HepG2 (cell line): Measurements from ENCODE around the gene BCAT1. TPM values are rescaled to one million over a fixed set of nuclear protein-coding genes. Genes with fewer than 3 reads are reported as not detected.

ENCODE experiments used
- ISL2 ChIP-seq: sonication (generic); formaldehyde crosslinking; IDR thresholded peaks from 2 replicates; pipeline ENCODE4 v1.5.0; 2020; ENCODE audit warnings: missing genetic modification reagents
- MAFG ChIP-seq: sonication (generic); formaldehyde crosslinking; IDR thresholded peaks from 2 replicates; pipeline ENCODE4 v1.5.1; 2020; ENCODE audit warnings: mild to moderate bottlenecking, missing genetic modification reagents
- MBD4 ChIP-seq: IDR thresholded peaks from 2 replicates; pipeline ENCODE4 v1.6.1; 2012; ENCODE audit warnings: low read length, inconsistent platforms, borderline replicate concordance
- NKX3-1 ChIP-seq: sonication (generic); formaldehyde crosslinking; IDR thresholded peaks from 2 replicates; pipeline ENCODE4 v1.5.0; 2020; ENCODE audit warnings: missing genetic modification reagents
- NR2F2 ChIP-seq: IDR thresholded peaks from 2 replicates; pipeline ENCODE4 v1.6.1; 2012; ENCODE audit warnings: low read depth, inconsistent platforms, borderline replicate concordance
- SNAI1 ChIP-seq: sonication (generic); formaldehyde crosslinking; IDR thresholded peaks from 2 replicates; pipeline ENCODE4 v1.5.0; 2020; ENCODE audit warnings: mild to moderate bottlenecking, missing genetic modification reagents, borderline replicate concordance
- SP2 ChIP-seq: sonication (generic); formaldehyde crosslinking; IDR thresholded peaks from 2 replicates; pipeline ENCODE4 v1.5.1; 2020; ENCODE audit warnings: mild to moderate bottlenecking, missing genetic modification reagents
- ZNF263 ChIP-seq: sonication (generic); formaldehyde crosslinking; IDR thresholded peaks from 2 replicates; pipeline ENCODE4 v1.4.0; 2020; ENCODE audit warnings: missing genetic modification reagents
- ZNF549 ChIP-seq: sonication (generic); formaldehyde crosslinking; IDR thresholded peaks from 2 replicates; pipeline ENCODE4 v1.5.0; 2020; ENCODE audit warnings: missing genetic modification reagents
- polyA plus RNA-seq, 8 experiments: library from polyadenylated mRNA; depleted of rRNA in 3 of 8; stranded (reverse) in 7 of 8; unstranded in 1 of 8; fragments of >200 nt; fragmentation: Illumina TruSeq in 4 of 8; extraction: Trizol in 4 of 8; gene quantifications; 2 replicates each; pipeline versions ENCODE4 v1.2.1 to v1.2.3, GENCODE V29; 2011 to 2016; ENCODE audit warnings: low read depth in 4 of 8, missing spikeins in 1 of 8, mixed read lengths in 1 of 8; ENCODE audit not compliant: insufficient read depth in 1 of 8
- total RNA-seq, 5 experiments: library from RNA; depleted of rRNA; stranded (reverse); fragments of >200 nt; fragmentation: Illumina TruSeq; extraction: Trizol; gene quantifications; 2 replicates each; pipeline ENCODE4 v1.2.3, GENCODE V29; 2016; ENCODE audit warnings: low read depth in 1 of 5
- TF ChIP-seq, protein P1 (sequence below): sonication (generic); formaldehyde crosslinking; IDR thresholded peaks from 2 replicates; pipeline ENCODE4 v1.4.0; 2020; ENCODE audit warnings: mild to moderate bottlenecking, missing genetic modification reagents
- TF ChIP-seq, protein P2 (sequence below): sonication (generic); formaldehyde crosslinking; IDR thresholded peaks from 2 replicates; pipeline ENCODE4 v1.8.0; 2022; ENCODE audit warnings: missing genetic modification reagents, mild to moderate bottlenecking, moderate library complexity, borderline replicate concordance
- TF ChIP-seq, protein P3 (sequence below): sonication (generic); formaldehyde crosslinking; IDR thresholded peaks from 2 replicates; pipeline ENCODE4 v1.4.0; 2020; ENCODE audit warnings: missing genetic modification reagents

Gene BCAT1
- total and polyA plus RNA-seq, 2 of the 13 experiments (the other 11 are each of a cell fraction or from before 2014, with no cell fraction given), result 8.0 to 75.5 TPM

DNA sequence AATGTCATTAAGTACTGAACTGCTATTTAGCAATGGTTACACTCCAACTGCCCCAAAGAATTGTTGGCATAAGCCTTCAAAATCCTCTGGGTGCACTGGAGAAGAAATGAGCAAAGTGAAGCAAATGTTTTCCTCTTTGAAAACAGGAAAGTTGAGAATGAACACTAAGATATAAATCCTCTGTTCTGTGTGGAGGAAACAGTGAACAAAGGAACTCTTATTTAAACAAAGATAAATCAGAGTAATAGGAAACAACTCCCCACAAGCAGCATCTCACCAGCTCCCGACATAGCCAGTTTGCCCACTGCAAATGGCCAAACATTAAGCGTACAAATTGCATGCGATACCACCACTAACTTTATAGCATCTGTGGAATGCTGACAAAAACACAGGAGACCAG, 54.0 kb downstream of the BCAT1 start (continued):
- TF ChIP-seq, protein P1, sequence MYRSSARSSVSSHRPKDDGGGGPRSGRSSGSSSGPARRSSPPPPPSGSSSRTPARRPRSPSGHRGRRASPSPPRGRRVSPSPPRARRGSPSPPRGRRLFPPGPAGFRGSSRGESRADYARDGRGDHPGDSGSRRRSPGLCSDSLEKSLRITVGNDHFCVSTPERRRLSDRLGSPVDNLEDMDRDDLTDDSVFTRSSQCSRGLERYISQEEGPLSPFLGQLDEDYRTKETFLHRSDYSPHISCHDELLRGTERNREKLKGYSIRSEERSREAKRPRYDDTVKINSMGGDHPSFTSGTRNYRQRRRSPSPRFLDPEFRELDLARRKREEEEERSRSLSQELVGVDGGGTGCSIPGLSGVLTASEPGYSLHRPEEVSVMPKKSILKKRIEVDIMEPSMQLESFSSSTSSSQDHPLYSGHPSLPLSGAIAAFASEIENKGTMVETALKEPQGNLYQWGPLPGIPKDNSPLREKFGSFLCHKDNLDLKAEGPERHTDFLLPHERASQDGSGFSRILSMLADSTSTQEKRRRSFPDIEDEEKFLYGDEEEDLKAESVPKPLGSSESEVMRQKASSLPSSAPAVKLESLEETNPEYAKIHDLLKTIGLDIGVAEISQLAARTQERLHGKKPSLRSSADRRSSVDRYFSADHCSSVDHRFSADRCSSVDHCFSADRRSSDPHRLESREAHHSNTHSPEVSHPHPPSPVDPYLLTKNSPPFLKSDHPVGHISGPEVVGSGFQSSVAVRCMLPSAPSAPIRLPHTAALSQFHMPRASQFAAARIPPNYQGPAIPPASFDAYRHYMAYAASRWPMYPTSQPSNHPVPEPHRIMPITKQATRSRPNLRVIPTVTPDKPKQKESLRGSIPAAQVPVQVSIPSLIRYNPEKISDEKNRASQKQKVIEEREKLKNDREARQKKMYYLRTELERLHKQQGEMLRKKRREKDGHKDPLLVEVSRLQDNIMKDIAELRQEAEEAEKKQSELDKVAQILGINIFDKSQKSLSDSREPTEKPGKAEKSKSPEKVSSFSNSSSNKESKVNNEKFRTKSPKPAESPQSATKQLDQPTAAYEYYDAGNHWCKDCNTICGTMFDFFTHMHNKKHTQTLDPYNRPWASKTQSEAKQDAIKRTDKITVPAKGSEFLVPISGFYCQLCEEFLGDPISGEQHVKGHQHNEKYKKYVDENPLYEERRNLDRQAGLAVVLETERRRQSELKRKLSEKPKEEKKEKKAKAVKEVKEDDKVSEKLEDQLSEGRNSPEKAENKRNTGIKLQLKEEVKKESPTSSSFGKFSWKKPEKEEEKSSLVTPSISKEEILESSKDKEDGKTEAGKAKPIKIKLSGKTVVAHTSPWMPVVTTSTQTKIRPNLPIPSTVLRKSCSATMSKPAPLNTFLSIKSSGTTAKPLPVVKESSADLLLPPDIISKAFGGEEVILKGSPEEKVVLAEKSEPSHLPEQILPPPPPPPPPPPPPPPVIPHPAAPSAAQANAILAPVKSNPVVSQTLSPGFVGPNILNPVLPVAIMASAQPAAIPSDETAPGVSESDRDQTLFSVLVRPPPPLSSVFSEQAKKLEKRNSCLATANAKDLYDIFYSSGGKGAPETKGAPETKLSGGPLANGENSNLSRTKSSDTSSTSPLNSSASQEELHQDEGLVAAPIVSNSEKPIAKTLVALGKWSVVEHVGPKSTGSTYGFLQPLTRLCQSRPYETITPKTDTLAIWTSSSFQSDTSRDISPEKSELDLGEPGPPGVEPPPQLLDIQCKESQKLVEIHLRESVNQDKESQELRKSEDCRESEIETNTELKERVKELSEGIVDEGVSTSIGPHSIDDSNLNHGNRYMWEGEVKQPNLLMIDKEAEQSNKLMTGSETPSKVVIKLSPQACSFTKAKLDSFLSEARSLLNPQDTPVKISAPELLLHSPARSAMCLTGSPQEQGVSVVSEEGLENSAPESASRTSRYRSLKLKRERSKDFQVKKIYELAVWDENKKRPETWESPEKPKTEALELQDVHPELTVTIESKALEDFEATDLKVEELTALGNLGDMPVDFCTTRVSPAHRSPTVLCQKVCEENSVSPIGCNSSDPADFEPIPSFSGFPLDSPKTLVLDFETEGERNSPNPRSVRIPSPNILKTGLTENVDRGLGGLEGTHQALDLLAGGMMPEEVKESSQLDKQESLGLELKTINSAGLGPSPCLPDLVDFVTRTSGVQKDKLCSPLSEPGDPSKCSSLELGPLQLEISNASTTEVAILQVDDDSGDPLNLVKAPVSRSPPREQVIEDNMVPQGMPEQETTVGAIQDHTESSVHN (CRISPR knock-in tag), result no peak
- TF ChIP-seq, protein P2, sequence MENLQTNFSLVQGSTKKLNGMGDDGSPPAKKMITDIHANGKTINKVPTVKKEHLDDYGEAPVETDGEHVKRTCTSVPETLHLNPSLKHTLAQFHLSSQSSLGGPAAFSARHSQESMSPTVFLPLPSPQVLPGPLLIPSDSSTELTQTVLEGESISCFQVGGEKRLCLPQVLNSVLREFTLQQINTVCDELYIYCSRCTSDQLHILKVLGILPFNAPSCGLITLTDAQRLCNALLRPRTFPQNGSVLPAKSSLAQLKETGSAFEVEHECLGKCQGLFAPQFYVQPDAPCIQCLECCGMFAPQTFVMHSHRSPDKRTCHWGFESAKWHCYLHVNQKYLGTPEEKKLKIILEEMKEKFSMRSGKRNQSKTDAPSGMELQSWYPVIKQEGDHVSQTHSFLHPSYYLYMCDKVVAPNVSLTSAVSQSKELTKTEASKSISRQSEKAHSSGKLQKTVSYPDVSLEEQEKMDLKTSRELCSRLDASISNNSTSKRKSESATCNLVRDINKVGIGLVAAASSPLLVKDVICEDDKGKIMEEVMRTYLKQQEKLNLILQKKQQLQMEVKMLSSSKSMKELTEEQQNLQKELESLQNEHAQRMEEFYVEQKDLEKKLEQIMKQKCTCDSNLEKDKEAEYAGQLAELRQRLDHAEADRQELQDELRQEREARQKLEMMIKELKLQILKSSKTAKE, result no peak
- TF ChIP-seq ZNF549 (no peak), SNAI1 (no peak), MBD4 (no peak), SP2 (no peak), MAFG (CRISPR knock-in tag) (no peak), NR2F2 (no peak), ISL2 (CRISPR knock-in tag) (no peak), NKX3-1 (CRISPR knock-in tag) (no peak), ZNF263 (no peak)
- TF ChIP-seq, protein P3, sequence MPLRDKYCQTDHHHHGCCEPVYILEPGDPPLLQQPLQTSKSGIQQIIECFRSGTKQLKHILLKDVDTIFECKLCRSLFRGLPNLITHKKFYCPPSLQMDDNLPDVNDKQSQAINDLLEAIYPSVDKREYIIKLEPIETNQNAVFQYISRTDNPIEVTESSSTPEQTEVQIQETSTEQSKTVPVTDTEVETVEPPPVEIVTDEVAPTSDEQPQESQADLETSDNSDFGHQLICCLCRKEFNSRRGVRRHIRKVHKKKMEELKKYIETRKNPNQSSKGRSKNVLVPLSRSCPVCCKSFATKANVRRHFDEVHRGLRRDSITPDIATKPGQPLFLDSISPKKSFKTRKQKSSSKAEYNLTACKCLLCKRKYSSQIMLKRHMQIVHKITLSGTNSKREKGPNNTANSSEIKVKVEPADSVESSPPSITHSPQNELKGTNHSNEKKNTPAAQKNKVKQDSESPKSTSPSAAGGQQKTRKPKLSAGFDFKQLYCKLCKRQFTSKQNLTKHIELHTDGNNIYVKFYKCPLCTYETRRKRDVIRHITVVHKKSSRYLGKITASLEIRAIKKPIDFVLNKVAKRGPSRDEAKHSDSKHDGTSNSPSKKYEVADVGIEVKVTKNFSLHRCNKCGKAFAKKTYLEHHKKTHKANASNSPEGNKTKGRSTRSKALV (CRISPR knock-in tag), result no peak
- TF ChIP-seq, all 625 proteins: peak for 0
